ENCODE measurements around the gene ROR1.

DNA sequence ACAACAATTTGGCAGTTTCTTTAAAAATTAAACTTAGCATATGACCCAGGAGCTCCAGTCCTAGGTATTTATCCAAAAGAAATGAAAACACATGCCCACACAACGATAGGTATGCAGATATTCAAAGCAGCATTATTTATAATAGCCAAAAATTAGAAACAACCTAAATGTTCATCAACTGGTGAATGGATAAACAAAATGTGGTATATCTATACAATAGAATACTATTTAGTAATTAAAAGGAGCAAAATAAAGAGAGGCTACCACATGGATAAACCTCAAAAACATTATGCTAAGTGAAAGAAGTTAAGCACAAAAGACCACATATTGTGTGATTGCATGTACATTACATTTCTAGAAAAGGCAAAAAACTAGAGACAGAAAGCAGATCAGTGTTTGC is 51.3 kb downstream of the ROR1 start:
- no peak for TF ChIP-seq CTCF (IDR thresholded peaks at IDR 0.05; ENCODE audit: borderline replicate concordance, extremely low read depth, low read length, poor library complexity, severe bottlenecking)
- no peak for TF ChIP-seq EZH2 (IDR thresholded peaks at IDR 0.05; ENCODE audit: borderline replicate concordance, low read depth, low read length, severe bottlenecking)
